Measurements from ENCODE around the gene SKAP1.

SKAP1 gene

GRCh38 chr17:48161127-48161905 is 268.7 kb downstream of the SKAP1 start:
- Histone ChIP-seq H3K4me2 (ENCODE audit: low read depth, low read length, poor library complexity, severe bottlenecking) (no peak overlapping the region), H3F3A (ENCODE audit: low read depth) (no peaks in the 10 kb centered on the region), H3K9me2 (replicated peaks; ENCODE audit: low read depth, low read length) (no peaks in the 10 kb centered on the region), H3K79me2 (ENCODE audit: insufficient read depth, low read length) (no peaks in the 10 kb centered on the region), H3K4me1 (ENCODE audit: insufficient read depth, low read length, poor library complexity, severe bottlenecking) (peaks cover 16% of the 10 kb centered on the region), H3K4me3 (ENCODE audit: low read length, poor library complexity, severe bottlenecking) (no peak overlapping the region), H3K36me3 (ENCODE audit: insufficient read depth, low read length) (no peaks in the 10 kb centered on the region), H3K9ac (ENCODE audit: low read depth, low read length, poor library complexity, severe bottlenecking) (no peak overlapping the region), H3K27me3 (ENCODE audit: insufficient read depth, low read length, poor library complexity, severe bottlenecking) (no peaks in the 10 kb centered on the region), H4K20me1 (ENCODE audit: insufficient read depth, low read length, poor library complexity, severe bottlenecking) (no peaks in the 10 kb centered on the region), H2AFZ (ENCODE audit: low read length) (no peak overlapping the region), H3K9me3 (ENCODE audit: insufficient read depth, low read depth, low read length) (no peaks in the 10 kb centered on the region)
- TF ChIP-seq EZH2phosphoT487 (IDR thresholded peaks at IDR 0.05; ENCODE audit: borderline replicate concordance) = no peak
- no peak for TF ChIP-seq CTCF (conservative IDR thresholded peaks at IDR 0.05; ENCODE audit: low read length)

- Histone ChIP-seq H4K20me1 (ENCODE audit: insufficient read depth, low read length, poor library complexity, severe bottlenecking) (no peaks in the 10 kb centered on the region), H2AFZ (ENCODE audit: low read length) (no peak overlapping the region), H3K36me3 (ENCODE audit: insufficient read depth, low read length) (no peaks in the 10 kb centered on the region), H3K4me3 (ENCODE audit: low read length, poor library complexity, severe bottlenecking) (no peak overlapping the region), H3K9me3 (ENCODE audit: insufficient read depth, low read depth, low read length) (no peaks in the 10 kb centered on the region), H3K27me3 (ENCODE audit: insufficient read depth, low read length, poor library complexity, severe bottlenecking) (no peaks in the 10 kb centered on the region), H3K79me2 (ENCODE audit: insufficient read depth, low read length) (no peaks in the 10 kb centered on the region), H3K4me1 (ENCODE audit: insufficient read depth, low read length, poor library complexity, severe bottlenecking) (peaks cover 20% of the 10 kb centered on the region), H3F3A (ENCODE audit: low read depth) (no peaks in the 10 kb centered on the region), H3K9me2 (replicated peaks; ENCODE audit: low read depth, low read length) (no peaks in the 10 kb centered on the region), H3K9ac (ENCODE audit: low read depth, low read length, poor library complexity, severe bottlenecking) (no peak overlapping the region), H3K4me2 (ENCODE audit: low read depth, low read length, poor library complexity, severe bottlenecking) (no peak overlapping the region)
- no peak for TF ChIP-seq CTCF (conservative IDR thresholded peaks at IDR 0.05; ENCODE audit: low read length)
- TF ChIP-seq EZH2phosphoT487 (IDR thresholded peaks at IDR 0.05; ENCODE audit: borderline replicate concordance) = no peak
These were observed 269.6 kb downstream of the SKAP1 start for GRCh38 chr17:48160177-48161081.

GRCh38 chr17:48159232-48159631 is 270.8 kb downstream of the SKAP1 start:
- no peaks in the 10 kb centered on the region for H3K9me2 ChIP-seq (replicated peaks; ENCODE audit: low read depth, low read length)
- H3K4me2 ChIP-seq (ENCODE audit: low read depth, low read length, poor library complexity, severe bottlenecking) = no peak overlapping the region
- no peaks in the 10 kb centered on the region for H3F3A ChIP-seq (ENCODE audit: low read depth)
- no peak overlapping the region for H3K9ac ChIP-seq (ENCODE audit: low read depth, low read length, poor library complexity, severe bottlenecking)
- no peaks in the 10 kb centered on the region for H3K36me3 ChIP-seq (ENCODE audit: insufficient read depth, low read length)
- no peak overlapping the region for H3K4me3 ChIP-seq (ENCODE audit: low read length, poor library complexity, severe bottlenecking)
- no peaks in the 10 kb centered on the region for H3K79me2 ChIP-seq (ENCODE audit: insufficient read depth, low read length)
- H3K9me3 ChIP-seq (ENCODE audit: insufficient read depth, low read depth, low read length) = no peaks in the 10 kb centered on the region
- no peaks in the 10 kb centered on the region for H3K27me3 ChIP-seq (ENCODE audit: insufficient read depth, low read length, poor library complexity, severe bottlenecking)
- TF ChIP-seq EZH2phosphoT487 (IDR thresholded peaks at IDR 0.05; ENCODE audit: borderline replicate concordance) (no peak), CTCF (conservative IDR thresholded peaks at IDR 0.05; ENCODE audit: low read length) (no peak)
- H2AFZ ChIP-seq (ENCODE audit: low read length) = 0 out of 2 replicates have a peak overlapping the region, but pooled peaks have one; percentile 1
- no peaks in the 10 kb centered on the region for H4K20me1 ChIP-seq (ENCODE audit: insufficient read depth, low read length, poor library complexity, severe bottlenecking)
- peaks cover 20% of the 10 kb centered on the region for H3K4me1 ChIP-seq (ENCODE audit: insufficient read depth, low read length, poor library complexity, severe bottlenecking)
